HG03457 (cell line): Measurements from ENCODE around the gene LITAFD.
A peak's percentile ranks its signal among the peaks of the same experiment; 100 is the strongest.
"Not testable (repeated sequence)": the region's sequence is repeated elsewhere in the genome, so short reads cannot be mapped to it uniquely, and the experiment has no call there.

ENCODE experiments used
- ATAC-seq: cut with Tn5 transposase; IDR thresholded peaks from one replicate; pipeline ENCODE4 v1.9.1; 2021; ENCODE audit warnings: moderate number of reproducible peaks; ENCODE audit not compliant: unreplicated experiment

LITAFD gene

DNA sequence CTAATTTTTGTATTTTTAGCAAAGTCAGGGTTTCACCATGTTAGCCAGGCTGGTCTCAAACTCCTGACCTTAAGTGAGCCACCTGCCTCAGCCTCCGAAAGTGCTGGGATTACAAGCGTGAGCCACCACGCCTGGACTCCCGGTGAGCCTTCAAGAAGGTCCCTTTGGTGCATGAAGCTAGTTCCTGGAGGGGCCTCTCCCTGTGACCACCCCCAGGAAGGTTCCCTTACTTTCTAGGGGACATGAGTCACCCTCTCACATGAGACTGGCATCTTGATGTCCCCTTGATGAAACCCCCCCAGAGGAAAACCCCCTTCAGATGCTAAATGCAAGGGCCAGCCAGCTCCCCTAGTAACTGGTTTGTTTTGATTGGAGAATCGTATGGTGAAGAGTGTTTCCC is 26.2 kb upstream of the LITAFD start:
- ATAC-seq = no peak

DNA sequence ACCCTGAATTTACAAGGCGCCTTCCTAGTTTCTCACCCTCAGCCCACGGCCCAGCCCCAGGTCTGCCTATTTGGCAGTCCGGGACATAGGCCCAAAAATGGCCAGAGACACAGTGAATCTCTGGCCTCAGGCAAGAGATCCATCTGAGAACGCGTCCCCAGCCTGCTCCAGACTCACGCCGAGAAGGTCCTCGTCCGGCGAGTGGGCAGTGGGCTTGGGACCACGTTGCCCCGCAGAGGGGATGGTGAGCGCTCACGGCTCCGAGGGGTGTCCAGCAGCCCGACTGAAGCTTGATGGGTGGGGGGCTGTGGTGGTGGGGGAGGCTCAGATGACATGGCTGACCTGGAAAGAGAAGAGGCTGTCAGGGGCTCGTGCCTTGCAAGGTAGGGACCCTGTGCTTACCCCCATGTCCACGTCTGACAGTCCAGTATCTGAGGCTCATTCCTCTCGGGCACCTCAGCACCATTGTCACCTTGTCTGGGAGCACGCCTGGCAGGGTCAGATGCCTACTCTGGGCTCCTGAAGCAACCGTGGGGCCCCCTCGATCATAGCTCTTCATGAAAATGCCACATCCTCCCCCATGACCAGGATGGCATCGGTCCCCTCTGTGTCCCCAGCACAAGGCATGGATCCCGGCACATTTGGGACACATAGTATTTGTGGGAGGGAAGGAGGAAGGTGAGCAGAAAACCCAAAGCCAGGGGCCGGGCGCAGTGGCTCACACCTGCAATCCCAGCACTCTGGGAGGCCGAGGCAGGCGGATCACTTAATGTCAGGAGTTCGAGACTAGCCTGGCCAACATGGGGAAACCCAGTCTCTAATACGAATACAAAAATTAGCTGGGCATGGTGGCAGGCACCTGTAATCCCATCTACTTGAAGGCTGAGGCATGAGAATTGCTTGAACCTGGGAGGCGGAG is 22.9 kb upstream of the LITAFD start:
- ATAC-seq = no peak

DNA sequence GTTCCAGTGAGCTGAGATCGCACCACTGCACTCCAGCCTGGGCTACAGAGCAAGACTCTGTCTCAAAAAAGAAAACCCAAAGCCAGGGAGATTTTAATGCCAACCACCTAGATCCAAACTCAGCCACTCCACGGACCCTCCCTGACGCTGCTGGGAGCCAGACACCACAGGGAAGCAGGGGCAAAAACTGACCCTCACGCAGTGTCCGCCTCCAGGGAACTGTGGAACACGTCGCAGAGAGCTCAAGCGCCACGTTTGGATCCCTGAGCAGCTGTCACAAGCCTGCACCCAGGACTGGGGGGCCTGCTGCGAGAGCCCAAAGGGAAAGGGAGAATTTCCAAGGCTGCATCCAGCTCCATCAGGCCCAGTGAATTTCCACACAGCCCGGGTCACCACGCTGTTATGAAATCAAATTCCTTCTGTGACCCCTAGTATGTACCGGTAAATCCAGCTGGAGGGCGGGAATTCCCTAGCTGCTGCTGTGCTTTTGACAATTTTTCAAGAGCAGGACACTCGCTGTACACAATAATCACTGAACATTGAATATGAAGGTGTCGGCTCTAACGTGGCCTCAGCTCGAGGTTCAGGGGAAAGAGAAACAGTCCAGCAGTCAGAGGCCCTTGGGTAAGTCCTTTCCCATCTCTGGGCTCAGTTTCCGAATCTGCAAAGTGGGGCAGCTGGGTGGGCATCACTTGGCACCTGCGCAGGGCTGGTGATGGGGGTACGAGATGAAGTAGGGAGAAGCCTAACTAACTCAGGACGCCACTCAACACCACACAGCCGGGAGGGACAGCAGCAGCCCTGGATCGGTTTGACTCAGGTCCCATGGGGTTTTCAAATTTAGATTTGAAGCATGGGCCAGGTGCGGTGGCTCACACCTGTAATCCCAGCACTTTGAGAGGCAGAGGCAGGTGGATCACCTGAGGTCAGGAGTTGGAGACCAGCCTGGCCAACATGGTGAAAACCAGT is 22.0 kb upstream of the LITAFD start:
- no peak for ATAC-seq

DNA sequence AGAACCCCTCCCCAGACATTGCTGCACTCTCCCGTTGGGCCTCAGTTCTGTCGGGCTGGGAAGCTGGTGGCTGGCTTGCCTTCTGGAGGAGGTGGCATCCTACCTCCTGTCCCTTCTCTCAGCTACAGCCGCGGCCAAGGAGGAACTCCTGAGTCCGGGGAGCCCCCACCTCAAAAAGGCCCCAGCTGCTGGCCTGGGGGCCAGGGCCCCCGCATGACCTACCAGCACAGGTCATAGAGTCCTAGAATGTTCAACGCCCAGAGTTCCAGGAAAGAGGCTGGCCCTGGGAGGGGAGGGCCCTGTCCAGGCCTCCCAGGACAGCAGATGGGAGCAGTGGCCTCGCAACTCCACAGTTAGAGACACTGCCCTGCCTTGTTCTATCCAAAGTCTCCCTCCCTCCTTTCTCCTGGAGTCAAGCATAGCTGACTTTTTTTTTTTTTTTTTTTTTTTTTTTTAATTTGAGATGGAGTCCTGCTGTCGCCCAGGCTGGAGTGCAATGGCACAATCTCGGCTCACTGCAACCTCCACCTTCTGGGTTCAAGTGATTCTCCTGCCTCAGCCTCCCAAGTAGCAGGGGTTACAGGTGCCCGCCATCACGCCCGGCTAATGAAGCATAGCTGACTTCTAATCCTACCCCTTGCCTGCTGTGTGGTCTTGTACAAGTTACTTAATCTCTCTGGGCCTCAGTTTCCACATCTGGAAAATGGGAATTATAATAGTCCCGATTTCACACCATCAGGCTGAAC is 20.4 kb upstream of the LITAFD start:
- no peak for ATAC-seq

DNA sequence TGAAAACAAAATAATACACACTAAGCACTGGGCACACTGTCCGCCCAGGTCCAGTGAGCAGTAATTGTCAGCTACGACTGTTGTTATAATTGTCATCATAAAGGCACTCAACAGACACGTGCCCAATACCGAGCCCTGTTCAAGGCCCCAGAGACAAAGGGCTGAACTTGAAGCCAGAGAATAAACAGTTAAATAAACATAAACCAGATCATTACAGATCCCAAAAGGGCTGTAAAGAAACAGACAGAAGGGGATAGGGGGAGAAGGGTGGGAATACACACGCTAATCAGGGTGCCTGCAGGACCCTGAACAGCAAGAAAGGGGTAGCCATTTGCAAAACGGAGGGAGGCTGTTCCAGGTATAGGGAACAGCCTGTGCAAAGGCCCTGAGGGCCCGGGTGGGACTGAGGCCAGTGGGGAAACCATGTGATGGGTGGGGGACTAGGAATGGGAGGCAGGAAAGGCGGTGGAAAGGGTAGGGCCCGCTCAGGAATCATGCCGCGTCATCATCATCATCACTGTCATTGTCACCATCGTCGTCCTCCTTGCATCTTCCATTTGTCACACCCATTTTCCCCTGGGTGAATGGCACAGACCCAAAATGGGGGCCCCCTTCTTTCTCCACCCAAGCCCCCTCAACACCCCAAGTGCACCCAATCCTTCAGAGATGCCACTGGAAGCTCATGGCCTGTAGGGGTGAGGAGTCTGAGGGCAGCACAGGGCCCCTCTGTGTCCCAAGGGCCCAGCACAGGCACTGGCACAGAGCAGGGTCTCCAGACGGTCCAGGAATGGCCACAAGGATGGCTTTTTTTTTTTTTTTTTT is 19.6 kb upstream of the LITAFD start:
- no peak for ATAC-seq

DNA sequence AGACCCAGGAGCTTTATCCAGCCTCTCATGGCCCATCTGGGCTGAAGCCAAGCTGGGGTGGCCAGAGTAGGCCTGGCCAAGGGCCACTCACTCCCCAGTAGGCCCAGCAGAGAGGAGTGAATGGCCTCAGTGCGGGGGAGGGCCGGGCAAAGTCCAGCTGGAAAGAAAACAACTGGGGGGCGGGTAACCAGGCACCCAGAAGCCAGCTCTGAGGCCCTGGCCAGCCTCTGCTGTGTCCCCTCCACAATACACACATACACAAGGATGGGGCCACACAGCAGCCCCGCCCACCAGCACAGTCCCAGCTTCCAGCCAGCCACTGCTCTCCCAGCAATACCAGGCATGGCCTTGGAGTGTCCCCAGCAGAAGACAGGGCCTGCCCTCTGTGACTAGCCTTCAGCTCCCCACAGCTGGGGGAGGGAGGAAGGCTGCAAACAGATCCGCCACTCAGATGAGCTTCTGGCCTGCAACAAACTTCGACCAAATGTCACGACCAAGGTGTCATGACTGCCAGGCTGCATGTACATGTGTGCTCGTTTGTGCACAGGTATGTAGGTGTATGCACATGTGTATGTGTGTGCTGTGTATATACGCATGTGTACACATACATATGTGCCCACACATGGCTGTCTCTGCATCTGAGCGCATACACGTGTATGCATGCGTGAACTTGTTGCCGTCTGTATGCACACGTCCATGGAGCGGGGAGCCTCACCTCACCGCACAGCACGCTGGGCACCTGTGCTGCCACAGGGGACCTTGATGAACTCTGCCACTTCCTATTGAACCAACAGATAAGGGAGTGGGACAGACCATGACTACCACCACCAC is 18.3 kb upstream of the LITAFD start:
- ATAC-seq = no peak

DNA sequence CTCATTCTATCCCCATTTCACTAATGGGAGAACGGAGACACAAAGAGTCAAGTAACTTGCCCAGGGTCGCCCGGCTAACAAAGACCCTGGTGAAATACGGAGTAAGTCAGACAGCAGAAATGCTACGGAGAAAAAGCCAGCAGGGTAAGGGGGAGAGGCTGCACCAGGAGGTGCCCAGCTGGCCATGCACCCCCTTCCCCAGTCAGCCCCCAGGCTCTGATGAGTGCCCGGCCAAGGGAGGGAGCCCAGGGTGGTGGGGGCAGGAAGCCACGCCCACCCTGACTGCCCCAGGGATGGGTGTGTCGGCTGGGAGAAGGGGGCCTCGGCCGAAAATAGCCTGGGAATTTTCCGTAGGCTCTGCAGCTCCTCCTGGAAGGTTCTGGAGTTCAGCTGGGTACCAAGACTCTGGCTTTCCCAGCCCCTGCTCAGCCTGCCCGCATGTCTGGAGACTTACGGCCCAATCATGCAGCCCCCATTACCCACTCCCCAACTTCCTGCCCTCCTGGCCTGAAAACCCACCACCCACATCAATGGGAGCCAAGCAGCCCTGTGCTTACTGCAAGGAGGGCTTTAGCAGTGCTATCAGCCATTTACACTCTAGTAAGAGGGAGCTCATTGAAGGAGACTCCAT is 17.6 kb upstream of the LITAFD start:
- ATAC-seq = no peak

DNA sequence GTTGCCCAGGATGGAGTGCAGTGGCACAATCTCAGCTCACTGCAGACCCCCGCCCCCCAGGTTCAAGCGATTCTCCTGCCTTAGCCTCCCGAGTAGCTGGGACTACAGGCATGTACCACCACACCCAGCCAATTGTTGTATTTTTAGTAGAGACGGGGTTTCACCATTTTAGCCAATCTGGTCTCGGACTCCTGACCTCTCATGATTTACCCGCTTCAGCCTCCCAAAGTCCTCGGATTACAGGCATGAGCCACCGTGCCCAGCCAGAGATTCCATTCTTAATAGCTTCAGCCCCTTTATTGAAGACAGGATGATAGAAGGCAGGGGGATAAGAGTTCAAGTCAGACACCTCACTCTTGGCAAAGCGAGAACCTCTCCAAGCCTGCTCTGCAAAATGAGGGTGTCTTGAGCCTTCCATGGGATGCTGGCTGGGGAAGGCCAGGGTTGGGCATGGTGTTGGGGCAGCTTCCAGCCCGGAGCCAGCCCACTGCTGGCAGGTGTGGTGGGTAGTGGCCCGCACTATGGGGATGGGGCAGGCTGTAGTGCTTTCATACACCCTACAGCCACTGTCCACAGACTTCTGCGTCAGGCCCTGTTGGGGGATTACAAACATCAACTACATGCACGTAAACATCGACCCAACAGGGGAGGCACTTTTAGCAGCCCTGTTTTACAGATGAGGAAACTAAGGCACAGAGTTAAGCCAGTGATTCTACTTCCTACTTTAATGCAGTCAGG is 16.8 kb upstream of the LITAFD start:
- ATAC-seq = no peak

DNA sequence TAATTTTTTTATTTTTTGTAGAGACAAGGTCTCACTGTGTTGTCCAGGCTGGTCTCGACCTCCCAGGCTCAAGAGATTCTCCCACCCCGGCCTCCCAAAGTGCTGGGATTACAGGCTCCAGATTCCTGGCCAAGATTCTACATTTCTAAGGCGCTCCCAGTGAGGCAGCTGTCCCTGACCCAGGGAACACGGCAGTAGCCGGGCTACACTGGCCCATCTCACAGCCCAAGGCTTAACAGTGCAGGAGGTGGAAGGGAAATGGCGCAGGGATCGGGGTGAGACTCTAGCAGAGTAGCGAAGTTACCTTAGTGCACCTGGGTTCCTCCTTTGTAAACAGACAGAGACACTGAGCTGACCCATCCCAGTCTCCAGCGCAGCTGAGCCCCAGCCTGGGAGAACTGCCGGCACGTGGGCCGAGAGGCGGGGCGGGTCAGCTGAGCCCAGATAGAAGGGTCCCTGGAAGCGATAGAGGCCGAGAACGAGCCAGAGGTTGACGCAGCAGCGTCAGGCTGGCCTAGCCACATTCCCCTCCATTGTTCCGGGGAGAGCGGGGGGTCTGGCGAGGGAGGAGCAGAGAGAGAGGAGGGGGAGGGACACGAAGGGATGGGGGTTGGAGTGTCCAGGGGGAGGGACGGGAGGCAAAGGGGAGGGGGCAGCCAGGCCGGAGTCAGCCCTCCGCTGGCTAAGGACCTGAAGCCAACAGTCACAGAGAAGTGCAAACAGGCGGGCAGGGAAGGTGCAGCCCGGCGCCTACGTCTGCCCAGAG is 15.8 kb upstream of the LITAFD start:
- ATAC-seq = no peak

DNA sequence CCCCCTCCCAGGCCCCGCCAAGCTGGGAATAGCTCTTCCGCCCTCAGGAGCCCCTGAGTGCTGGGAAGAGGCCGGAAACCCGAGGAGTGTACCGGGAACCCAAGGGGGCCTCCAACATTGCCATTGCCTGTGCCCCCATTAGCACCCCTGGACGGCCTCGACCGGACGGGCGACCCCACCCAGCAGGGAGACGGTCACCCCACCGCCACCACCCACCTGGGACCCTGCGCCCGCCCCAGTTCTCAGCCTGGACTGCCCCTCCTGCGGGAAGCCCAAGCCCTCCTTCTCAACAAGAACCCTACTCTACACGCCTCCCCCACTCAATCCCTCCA is 15.3 kb upstream of the LITAFD start:
- ATAC-seq = no peak

DNA sequence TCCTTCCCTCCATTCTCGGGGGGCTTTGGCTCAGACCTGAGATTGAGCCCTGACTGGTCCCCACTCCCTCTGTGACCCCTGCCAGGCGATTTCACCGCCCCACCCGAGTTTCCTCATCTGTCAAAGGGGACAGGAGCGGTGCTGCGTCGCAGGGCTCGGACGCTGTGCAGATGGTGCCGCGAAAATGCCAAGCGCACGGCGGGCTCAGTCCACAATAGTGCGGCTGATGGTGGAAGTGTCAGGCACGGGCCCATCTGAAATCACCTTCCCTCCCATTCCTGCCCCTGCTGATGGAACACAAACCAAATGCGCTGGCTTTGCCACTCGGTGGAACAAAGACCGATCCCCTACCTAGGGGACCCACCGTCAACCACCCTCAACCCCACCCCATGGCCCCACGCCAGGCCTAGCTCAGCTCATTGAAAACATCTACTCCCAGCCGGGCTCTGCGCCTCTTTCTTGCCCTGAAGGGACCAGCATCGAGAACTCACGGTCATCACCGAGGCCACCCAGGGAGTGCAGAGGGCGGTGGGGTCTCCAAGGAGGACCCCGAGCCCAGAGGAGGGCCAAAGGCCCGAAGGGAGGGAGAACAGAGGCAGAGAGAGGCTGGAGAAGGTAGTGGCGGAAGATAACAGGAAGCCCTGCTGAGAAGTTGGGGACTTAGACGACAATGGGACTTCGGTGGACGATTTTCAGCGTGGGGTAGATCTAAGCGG is 14.8 kb upstream of the LITAFD start:
- no peak for ATAC-seq

DNA sequence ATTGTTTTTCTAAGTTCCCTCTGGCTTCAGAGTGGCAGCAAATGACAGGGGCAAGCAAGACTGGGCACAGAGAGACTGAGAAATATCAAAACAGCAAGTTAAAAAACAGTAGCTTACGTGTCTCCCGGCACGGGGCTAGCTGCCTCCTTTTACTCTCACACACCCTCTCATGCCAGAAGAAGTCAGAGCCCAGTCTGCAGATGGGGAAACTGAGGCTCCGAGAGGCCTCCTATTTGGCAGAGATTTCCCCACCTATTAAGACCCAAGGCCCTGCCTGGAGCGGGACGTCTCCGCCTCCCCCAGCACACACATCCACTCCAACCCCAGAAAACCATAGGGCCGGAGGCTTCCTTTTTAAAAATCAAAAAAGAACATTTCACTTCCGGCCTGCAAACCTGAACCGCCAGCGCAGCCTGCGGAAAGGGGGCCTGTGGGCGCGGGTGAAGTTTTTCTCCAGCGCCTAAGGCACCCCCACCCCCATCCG is 14.2 kb upstream of the LITAFD start:
- ATAC-seq = no peak

DNA sequence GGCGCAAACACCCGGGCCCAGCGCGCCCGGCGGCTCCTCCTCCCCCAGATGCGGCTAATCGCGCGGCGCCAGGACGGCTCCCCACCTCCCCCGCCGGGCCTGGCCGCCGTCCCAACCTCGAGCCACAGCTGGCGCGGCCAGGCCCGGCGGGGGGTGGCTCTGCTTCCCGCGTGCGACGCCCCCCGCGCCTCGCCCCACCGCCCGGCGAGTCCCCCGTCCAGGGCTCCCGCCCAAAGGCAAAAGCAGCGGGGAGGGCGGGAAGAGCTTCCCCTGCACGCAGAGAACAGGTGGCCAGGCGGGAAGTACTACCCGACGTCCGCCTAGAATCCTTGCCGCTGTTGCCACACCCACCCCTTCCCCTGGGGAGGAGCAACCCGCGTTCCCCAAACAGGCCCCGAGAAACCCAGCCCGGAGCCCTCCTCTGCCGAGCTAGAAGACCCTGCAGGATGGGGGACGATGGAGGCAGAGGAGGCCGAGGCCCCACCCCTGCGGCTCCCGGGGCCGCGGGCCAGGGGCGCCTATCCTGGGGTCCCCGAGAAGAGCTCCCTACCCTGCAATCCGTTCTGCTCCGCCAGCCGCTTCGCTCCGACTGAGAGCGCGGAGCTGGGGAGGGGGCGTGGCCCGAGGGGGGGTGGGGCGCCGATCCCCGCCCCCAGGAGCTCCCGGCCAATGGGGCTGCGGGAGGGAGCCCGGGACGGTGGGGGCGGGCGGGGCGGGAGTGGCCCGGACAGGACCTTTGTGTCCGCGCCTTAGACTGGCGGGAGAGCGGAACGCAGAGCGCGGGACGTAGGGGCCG is 13.5 kb upstream of the LITAFD start, which contains the start of gene CARHSP1:
Gene CARHSP1 (minus strand): TSS at position 591 of the 796 bp plus-strand sequence. CDS start 9,678 bp downstream, outside the sequence.
- ATAC-seq = peak; percentile 54

DNA sequence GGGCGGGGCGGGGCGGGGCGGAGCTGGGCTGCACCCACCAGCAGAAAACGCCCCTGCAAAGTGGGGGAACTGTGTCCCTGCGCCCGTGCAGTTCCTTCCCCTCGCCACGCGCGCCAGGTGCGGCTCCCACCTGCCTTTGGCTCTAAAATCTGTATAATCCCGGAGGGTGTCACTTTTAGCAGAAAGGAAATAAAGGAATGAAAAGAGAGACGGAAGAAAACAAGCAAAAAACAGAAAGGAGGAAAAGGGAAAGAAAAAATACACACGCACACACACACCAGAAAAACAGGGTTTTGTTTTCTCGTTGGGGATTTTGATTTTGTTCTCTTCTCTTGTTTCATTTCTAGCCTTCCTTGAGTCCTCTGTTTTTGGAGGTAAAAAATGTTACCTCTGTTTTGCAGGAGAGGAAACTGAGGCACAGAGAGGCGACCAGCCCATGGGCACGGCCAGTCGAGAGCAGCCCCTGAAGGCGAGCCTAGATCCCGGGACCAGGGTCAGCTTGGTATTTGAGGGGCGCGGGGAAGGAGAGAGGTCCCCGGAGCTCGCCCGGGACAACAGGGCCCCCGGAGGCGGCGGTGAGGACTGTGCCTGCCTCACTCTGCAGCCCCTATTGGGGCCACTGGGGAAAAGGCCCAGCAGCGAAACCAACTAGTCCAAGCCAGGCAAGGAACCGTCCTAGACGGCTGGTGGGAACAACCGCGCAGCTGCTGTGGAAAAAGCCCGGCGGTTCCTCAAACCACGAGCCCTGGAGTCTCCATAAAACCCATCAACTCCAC is 12.8 kb upstream of the LITAFD start:
- no peak for ATAC-seq

DNA sequence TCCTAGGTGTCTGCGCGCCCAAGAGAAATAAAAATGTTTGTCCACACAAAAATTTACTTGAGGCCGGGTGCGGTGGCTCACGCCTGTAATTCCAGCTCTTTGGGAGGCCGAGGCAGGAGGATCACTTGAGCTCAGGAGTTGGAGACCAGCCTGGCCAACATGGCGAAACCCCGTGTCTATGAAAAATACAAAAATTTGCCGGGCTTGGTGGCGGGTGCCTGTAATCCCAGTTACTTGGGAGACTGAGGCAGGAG is 12.2 kb upstream of the LITAFD start:
- ATAC-seq = not testable (repeated sequence)
